ENCODE results near the gene FGD2. TPM values are rescaled to one million over a fixed set of nuclear protein-coding genes. Genes with fewer than 3 reads are reported as not detected.

The FGD2 gene
- total RNA-seq, 1 experiment from 2014 or later, result 0.13 TPM

GRCh38 chr6:37069639-37070038 is 64.2 kb downstream of the FGD2 start:
- Mint-ChIP-seq H3K4me3 (no peak overlapping the region), H3K9me3 (peaks cover 0 to 5% of the 10 kb centered on the region in 2 experiments; a peak in 4 of 5 replicates), H3K36me3 (ENCODE audit: insufficient read depth in 1 of 3, low read depth in 3 of 3) (peaks cover 0 to 6% (median 5%) of the 10 kb centered on the region in 3 experiments; a peak in 3 of 7 replicates), H3K27me3 (ENCODE audit: low read depth) (no peaks in the 10 kb centered on the region), H3K27ac (0 out of 7 replicates have a peak overlapping the region, but pooled peaks of 1 of the 3 experiments have one; percentile 43), H3K4me1 (peaks cover 29 to 46% of the 10 kb centered on the region in 2 experiments)
- no peak overlapping the region for H3K4me2 ChIP-seq (ENCODE audit: insufficient read depth, insufficient read length, low read length)
- H4K20me1 ChIP-seq (ENCODE audit: control insufficient read depth, insufficient read depth, insufficient read length), result no peaks in the 10 kb centered on the region
- no peak overlapping the region for H2BK15ac ChIP-seq (ENCODE audit: low read depth, low read length)
- no peak overlapping the region for H4K91ac ChIP-seq (ENCODE audit: insufficient read length, low read depth, low read length)
- TF ChIP-seq CTCF (conservative IDR thresholded peaks at IDR 0.05), result no peak
- no peaks in the 10 kb centered on the region for H3K27me3 ChIP-seq (ENCODE audit: insufficient read depth, low read length)
- no peaks in the 10 kb centered on the region for H3K9me3 ChIP-seq (ENCODE audit: control insufficient read depth, low read depth, low read length)
- H3K79me2 ChIP-seq (ENCODE audit: insufficient read depth, low read length), result no peaks in the 10 kb centered on the region
- no peak overlapping the region for H2AK5ac ChIP-seq (ENCODE audit: insufficient read length, low read length)
- no peak overlapping the region for H3T11ph ChIP-seq (ENCODE audit: low read length)
- H3K9ac ChIP-seq (ENCODE audit: extremely low read depth, insufficient read length, low read length), result no peak overlapping the region
- H3K14ac ChIP-seq (ENCODE audit: insufficient read depth, low read length), result no peak overlapping the region
- H3K4ac ChIP-seq (ENCODE audit: low read depth, low read length), result no peak overlapping the region
- H3K23me2 ChIP-seq (ENCODE audit: insufficient read length, low read depth, low read length, poor library complexity, severe bottlenecking), result no peaks in the 10 kb centered on the region
- H2BK12ac ChIP-seq (ENCODE audit: insufficient read length, low read depth, low read length), result no peak overlapping the region
- no peak overlapping the region for H2BK120ac ChIP-seq (ENCODE audit: low read depth, low read length, poor library complexity, severe bottlenecking)
- H2BK20ac ChIP-seq (ENCODE audit: low read depth, low read length, poor library complexity, severe bottlenecking), result no peak overlapping the region
- WGBS (ENCODE audit: extremely low coverage, insufficient read length, low lambda C conversion rate), result no CpG with 5 or more reads among the region's 5 CpGs
- H3K4me1 ChIP-seq (ENCODE audit: insufficient read depth, low read length), result peaks cover 7% of the 10 kb centered on the region; the same call in 1 of the 2 replicates
- no peak overlapping the region for H3K27ac ChIP-seq (ENCODE audit: insufficient read length, low read depth, low read length)
- H2AFZ ChIP-seq (ENCODE audit: low read length), result no peak overlapping the region
- no peak for DNase-seq
- H3K79me1 ChIP-seq (ENCODE audit: insufficient read depth, low read depth, low read length, poor library complexity, severe bottlenecking), result no peaks in the 10 kb centered on the region
- no peak overlapping the region for H2BK5ac ChIP-seq (ENCODE audit: insufficient read length, low read length)
- no peak overlapping the region for H3K23ac ChIP-seq (ENCODE audit: insufficient read length, low read depth, low read length)
- H4K8ac ChIP-seq (replicated peaks; ENCODE audit: insufficient read length, low read depth, low read length), result no peak overlapping the region
- H4K5ac ChIP-seq (ENCODE audit: insufficient read length, low read depth, low read length), result no peak overlapping the region
- H3K18ac ChIP-seq (ENCODE audit: insufficient read length, low read depth, low read length), result no peak overlapping the region
- no peak overlapping the region for H3K56ac ChIP-seq (ENCODE audit: insufficient read length, low read depth, low read length)
